GM19468 (cell line): ENCODE measurements around the gene MRPL34.

ENCODE experiments used
- ATAC-seq: cut with Tn5 transposase; IDR thresholded peaks from one replicate; pipeline ENCODE4 v1.9.1; 2021; ENCODE audit warnings: mild to moderate bottlenecking, moderate library complexity, moderate number of reproducible peaks; ENCODE audit not compliant: unreplicated experiment; ENCODE audit errors: extremely low read depth

MRPL34 gene

DNA sequence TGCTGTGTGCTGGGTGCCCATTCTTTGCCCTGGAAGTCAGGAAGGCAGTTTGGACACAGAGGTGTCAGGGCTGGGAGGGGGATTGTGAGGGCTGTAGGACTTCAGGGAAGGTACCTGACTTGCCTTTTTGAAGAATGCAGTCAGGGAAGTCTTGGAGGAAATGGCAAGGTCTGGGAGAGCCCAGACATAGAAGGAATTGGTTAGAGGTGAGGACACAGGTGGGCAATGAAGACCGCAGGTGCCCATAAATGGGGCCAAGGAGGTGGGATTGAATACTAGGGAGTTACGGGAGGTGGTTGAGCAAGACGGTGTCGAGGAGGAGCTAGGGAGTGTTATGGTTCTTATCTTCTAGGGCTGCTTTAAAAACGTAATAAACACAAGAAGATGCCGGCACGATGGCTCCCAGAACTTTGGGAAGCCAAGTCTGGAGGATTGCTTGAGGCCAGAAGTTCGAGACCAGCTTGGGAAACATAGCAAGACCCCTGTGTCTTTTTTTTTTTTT is 2.3 kb downstream of the MRPL34 start:
- ATAC-seq, result no peak

DNA sequence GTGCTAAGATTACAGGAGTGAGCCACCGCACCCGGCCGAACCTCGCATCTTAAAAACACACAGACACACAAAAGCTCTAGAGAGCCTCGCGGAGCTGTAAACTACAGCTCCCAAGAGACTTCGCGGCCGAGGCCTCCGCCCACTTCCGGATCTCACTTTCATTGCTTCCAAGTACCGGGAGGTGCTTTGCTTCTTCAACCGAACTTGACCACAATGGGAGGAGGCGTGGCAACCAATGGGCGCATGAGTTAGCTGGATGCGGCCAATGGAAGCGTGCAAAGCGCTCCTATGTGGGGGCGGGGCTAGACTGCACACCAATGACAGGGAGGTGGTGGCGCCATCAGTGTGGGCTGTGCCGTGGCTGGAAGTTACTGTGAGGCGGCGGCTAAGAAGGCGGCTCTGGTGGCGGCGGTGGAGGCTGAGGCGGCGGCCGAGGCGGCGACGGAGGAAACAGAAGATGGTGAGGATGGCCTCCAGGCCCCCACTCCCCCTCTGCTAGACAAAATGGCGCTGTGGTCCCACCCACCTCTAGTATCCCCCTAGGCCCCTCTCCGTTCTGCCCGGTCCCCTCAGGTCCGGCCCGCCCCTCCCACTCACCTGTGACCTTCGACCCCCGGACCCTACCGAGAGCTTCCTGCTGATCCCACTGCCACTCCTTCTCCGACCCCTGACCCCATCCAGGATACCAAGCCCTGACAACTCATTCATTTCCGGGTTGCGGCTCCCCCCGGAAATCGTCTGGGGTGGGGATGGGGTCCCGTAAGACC is 3.7 kb downstream of the MRPL34 start, which contains the start of gene DDA1:
Gene DDA1 (plus strand): TSS at position 366 of the 767 bp plus-strand sequence. CDS start 92 bp downstream, at position 458.
- no peak for ATAC-seq

DNA sequence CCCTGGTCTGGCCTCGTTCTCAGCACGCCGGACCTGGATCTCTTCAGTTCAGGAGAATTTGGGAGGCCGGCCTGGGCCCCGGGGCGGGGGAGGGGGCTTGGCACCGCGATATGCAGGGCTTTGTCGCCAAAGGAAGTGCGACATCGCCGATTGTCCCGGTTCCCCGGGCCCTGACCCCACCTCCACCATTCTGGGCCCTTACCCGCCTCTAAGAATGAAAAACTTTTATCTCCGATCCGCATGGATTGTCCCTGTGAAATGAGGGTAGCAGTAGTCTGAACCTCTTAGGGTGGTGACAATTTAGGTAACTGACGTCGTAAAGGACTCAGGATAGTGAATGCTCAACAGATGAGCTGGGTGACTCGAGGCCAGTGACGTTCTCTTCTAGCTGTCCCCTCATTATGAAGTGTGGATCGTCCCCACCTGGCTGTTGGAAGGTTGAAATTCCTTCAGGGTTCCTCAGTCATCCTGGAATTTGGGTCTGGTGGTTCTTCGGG is 4.3 kb downstream of the MRPL34 start:
- ATAC-seq, result no peak

DNA sequence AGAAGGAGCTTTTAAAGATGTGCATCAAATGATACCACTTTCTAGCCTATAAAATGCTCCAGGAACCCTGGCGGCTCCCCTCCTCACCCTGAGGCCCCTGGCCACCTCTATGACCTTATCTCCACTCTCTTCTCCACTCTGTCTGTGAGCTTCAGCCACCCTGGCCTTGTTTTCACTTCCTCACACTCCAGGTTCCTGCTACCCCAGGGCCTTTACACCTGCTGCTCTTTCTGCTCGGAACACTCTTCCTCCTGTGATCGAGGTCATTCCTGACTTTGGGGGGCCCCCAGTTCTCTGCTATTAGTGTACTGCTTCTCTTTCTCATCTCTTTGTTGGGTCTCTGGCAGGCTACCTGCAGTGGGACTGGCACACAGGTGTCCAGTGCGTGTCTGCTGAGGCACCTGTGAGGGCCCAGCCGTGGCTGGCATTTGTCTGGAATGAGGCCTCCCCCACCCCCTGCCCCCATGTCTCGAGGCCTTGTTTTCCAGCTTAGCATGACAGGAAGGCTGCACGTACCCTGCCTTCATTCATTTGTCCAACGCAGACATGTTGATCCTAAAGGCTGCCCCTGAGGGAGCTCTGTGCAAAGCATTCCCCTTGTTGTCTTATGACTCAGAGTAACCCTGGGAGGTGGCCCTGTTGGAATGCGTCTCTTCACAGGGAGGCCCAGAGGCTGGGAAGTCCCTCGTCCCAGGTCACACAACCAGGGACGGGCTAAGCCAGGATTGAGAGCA is 6.0 kb downstream of the MRPL34 start:
- no peak for ATAC-seq

DNA sequence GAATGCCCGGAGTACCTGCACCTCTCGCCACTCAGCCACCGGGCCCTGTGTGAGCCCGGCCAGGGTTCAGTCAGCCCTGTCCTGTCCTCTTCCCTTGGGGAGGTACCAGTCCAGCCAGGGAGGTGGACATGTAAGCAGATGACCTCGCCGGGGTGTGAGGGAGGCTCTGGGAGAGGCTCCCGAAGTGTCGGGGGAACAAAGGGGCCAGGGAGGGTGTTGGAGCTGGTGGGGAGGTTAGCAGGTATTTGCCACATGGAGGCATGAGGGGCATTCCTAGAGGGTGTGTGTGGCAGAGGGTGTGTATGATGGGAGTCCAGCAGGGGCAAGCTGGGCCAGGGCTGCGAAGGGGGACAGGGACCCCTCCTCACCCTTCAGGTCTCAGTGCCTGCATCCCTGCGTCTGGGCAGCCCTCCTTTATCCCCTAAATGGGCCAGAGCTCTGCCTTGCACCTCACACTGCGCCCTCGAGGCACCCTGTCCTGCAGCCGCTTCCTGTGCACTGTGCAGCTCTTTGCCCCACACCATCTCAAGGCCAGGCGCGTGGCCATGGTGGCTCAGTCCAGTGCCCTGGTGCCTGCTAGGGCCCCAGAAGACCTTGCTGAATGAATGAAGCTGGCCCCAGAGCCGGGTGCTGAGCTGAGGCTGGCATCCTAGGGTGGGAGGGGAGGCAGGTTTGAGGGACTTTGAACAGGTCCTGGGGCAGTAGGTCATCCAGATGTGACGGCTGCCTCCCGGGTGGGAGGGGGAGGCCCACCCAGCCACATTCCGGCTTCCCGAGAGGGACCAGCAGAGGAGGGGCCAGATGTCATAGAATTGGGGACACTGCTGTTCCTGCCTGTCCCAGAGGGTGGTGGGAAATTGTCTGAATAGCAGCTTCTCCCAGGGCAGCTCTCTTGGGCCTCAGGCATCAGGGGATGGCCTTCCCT is 6.8 kb downstream of the MRPL34 start:
- ATAC-seq, result no peak

DNA sequence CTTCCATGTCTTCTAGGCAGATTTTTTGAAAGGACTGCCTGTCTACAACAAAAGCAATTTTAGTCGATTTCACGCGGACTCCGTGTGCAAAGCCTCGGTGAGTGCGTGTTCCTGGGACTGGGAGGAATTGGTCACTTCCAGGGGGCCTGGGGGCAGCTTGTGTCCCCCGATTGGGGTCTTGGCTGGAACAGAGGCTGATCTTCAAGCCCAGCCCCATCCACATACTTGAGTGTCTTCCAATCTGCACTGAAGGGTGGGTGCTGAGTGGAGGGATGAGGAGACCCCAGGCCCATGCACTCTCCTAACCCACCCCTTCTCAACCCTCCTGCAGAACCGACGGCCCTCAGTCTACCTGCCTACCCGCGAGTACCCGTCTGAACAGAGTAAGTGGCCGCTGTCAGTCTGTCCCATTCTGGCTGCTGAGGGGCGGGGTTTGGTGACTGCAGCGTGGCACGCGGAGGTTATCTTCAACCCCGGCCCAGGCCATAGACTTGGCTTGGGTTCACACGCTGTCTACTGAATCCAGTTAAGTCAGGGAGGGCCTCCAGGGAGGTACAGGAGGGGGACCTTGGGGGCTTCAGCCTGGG is 8.4 kb downstream of the MRPL34 start:
- ATAC-seq, result no peak

DNA sequence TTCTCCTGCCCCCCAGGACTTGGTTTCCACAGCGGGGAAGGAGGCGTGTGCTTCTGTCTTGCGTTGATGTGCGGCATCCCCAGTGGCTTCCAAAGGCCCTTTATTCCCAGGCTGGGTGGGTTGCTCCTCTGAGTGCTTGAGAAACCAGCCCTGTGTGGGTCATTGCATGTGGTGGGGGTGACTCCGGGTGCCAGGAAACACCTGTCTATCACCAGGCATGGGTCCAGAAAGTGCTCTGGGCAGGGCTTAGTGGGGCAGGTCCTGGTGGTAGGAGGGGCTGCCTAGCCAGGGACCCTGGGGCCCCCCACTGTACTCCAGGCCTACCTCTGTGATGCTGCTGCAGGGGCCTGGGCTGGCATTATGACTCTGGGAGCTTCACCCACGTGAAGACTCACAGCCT is 13.3 kb downstream of the MRPL34 start:
- ATAC-seq, result no peak

DNA sequence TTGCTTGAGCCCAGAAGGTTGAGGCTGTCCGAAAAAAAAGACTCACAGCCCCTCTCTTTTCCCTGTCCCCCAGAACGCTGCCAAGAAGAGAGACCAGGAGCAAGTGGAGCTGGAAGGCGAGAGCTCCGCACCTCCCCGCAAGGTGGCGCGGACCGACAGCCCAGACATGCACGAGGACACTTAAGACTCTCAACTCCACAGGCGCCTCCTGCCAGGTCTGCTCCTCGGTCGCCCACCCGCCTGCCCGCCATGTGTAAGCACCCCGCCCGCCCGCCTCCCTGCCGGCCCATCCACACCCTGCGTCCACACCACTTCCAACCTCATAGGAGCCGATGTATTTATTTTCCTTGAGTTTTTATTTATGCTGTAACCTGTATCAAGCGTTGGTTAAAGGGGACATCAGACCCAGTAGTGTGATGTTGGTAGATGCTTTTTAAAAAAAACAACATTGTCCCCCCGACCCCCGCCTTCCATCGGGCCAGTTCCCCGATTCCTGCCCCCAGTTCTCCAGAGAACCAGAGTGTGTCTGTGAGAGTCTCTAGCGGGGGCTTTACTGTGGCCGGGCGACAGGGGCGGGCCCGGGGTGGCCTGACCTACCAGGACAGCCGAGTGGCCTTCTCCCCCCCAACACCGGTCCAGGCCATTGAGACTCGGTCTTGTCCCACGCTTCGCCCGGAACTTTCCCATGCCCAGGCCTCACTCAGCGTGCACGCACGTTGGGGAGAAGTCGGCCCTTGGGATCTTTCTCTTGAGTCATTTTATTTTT is 14.0 kb downstream of the MRPL34 start:
- no peak for ATAC-seq

DNA sequence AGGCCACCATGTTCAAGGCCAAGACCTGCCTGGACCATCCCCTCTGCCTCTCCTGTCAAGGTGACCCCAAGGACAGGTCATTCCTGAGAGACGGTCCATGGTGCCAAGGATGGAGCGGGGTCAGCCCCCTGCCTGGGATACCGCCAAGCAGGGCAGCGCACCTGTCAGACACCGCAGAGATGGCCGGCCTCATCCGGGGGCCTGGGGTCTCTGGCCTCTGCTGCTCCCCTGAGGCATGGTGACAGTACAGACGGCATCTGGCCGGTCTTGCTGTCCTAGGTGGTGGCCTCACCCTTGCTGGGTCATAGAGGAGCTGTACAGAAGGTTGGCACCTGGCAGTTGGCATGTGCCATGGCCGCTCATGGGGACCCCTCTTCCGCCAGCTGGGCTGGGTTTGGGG is 14.8 kb downstream of the MRPL34 start:
- ATAC-seq, result no peak

DNA sequence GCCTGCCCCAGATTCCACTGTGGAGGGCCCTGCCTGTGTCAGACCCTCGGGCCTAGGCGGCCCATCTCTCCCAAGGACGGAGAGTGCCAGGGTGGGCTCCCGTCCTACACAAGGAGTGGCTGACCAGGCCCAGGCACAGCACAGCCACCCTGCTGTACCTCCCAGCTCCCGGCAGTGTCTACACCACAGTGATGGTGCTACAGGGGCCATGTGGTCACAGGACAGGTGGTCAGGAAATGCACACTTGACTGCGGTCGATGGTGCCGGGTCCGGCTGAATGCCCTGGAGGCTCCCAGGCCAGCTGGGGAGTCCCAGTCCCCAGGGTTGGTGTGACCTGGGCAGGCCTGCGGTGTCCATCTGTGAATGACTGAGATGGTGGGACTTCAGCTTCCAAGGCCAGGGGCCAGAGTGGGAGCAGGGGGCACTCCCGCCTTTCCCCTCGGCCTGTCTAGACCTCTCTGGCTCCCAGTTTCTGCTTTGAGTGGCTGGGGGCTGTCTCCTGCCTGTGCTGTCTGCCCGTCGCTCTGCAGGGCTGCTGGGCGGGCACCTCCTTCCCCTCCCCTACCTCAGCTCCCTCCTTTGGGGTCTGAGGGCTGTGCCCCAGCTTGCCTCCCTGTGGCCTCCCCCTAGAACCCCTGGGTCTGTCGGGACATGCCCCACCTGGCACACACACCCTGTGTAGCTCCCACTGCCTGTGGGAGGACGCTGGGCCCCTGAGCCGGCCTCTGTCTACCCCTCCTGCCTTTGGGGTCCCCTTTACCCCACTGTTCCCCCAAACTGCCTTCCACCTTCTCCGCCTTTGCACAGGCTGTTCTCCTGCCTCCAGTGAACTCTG is 16.2 kb downstream of the MRPL34 start:
- ATAC-seq, result no peak

DNA sequence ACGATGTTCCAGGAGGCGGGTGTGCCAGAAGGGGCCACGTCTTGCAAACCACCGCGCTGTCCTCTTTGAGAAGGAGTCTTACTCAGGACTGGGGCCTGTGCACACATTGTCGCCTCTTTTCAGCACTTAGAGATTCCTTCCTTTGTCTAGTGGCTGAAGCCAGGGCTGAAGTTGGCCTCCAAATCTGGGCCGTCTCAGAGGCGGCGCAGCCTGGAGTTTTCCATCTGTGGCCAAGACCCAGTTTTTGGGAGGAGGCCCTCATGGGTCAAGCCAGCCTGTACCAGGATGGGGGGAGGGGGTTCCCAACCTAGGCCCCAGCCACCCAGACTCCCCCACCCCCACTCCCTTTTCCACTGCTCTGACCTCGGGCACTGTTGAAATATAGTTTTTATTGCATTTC is 17.2 kb downstream of the MRPL34 start:
- no peak for ATAC-seq

DNA sequence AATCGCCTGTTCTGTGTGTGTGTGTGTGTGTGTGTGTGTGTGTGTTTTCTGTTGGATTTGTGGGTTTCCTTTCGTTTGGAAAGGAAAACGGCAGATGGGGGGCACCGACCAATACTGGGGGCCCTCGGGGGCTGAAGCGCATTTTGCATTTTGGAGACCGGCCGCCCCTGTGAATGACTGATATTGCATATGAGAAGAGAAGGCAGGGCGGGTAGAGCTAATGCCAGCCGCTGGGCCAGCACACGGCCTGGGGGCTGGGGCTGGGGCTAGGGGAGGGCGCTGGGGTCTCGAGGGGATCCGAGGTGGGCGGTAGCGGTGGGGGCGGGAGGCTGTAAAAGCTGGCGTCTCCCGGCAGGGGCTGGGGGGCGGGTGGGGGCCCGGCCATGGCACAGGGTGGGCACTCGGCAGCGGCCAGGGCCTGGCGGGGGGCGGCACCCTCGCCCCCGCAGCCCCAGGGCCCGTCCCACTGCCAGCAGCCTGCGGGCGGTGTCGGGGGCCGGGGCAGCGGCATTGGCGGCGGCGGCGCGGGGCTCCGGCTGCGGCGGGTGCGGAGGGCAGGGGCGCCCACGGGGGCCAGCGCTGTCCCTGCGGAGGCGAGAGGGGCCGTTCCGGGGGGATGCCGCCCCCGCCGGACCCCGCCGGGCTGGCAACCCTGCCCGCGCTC is 17.8 kb downstream of the MRPL34 start:
- ATAC-seq, result no peak

DNA sequence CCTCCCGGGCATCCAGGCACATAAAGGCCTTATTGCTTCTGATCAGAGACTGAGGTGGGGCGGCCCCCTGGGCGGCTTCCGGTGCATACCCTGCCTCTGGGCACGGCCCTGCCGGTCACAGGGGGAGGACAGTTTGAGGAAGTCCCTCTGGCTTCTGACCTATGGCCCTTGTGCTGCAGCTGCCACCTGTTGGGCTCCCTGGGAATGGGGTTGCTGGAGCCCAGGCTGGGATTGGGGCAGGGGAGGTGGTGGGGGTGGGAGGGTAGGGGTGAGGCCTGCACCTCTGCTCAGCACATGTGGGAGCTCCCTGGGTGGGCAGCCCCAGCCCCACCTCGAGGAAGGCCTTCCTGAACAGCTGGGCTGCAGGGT is 18.3 kb downstream of the MRPL34 start:
- ATAC-seq, result no peak

DNA sequence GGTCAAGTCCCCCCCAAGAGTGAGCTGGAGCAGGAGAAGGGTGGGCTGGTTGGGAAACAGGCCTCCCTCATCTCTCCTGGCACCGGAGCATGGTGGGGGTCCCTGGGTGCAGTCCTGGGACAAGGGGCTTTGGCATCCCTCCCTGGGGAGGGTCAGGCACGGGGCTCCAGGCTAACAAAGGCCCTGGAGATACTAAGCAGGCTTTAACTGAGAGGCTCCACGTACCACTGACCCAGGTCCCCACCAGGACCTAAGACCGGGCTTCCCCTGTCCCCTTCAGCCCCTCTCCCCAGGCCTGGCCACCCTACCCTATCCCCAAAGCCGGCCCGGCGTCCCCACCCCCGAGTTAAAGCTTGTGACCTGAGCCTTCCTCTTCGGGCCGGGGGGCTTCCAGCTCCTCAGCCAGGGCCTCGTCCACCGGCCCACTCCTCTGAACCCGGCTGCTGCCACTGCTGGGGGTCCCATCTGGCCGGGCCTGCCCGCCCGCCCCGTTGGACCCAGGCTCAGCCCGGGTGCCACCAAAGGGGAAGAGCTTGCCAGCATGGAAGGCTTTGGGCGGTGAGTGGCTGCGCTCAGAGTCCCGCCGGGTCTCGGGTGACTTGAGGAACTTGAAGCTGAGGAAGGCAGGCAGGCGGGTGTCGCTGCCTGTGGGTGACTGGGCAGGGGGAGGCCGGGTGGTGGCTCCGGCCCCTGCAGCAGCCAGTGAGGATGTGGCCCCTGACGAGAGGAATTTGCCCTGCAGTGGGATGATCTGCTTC is 18.9 kb downstream of the MRPL34 start:
- ATAC-seq, result no peak

DNA sequence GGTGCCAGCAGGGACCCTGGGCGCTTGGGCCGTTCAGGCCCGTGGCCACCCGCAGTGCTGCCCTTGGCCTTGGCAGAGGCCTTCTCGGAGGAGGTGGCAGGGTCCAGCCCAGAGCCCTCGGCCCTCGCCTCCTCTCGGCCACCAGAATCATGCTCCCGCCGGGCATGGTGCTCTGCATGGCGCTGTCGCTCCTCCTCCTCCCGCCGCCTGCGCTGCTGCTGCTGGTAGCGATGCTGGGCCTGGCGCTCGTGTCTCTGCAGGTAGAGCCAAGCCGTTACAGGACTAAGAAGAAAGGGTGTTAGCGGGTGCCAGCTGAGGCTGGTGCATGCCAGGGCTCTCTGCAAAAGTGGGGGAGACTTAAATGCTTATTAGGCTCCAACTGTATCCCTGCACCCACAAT is 19.5 kb downstream of the MRPL34 start:
- no peak for ATAC-seq

DNA sequence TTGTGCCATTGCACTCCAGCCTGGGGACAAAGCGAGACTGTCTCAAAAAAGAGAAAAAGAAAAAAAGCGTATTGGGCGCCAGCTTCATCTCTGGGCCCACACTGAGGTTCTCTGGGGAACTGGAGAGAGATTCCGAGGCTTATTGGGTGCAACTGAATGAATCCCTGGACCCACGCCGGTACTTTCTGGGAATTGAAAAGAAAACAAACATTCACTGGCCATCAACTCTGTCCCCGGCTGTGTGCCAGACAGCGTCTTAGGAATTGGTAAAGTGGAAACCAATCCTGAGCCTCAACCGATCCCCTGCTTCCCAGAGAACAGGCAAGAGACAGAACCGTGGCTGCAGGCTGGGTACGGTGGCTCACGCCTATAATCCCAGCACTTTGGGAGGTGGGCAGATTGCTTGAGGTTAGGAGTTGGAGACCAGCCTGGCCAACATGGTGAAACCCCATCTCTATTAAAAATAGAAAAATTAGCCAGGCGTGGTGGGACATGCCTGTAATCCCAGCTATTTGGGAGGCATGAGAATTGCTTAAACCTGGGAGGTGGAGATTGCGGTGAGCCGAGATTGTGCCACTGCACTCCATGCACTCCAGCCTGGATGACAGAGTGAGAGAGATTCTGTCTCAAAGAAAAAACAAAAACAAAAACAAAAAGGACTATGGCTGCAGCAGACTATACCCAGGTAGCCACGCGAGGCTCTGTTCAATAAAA is 20.4 kb downstream of the MRPL34 start:
- no peak for ATAC-seq

DNA sequence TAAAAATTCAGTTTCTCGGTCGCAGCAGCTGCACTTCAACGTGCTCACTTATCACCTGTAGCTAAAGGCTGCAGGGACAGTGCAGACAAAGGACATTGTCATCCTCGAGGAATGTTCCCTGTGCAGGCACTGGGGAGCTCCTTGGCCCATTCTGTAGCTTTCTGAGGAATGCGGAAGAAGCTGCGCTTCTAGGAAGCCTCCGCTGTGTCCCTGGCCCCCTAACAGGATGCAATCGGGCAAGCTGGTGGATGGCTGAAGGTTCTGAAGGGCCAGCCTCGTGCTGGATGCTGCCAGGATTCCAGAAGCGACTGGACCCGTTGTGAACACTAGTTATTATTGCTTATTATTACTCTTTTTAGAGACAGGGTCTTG is 20.9 kb downstream of the MRPL34 start:
- ATAC-seq, result no peak
